GM12891 (cell line): ENCODE data around the gene MYO1D.

Experiments
- POLR2AphosphoS5 ChIP-seq: IDR thresholded peaks from 2 replicates; pipeline ENCODE4 v1.6.1; 2011; ENCODE audit warnings: low read depth, low read length, control low read depth
- POU2F2 ChIP-seq: IDR thresholded peaks from 2 replicates; pipeline ENCODE4 v1.6.1; 2011; ENCODE audit warnings: low read depth, mild to moderate bottlenecking, control low read depth, low read length, moderate library complexity

- no peak for TF ChIP-seq POLR2AphosphoS5
- TF ChIP-seq POU2F2: no peak
These were observed 334.7 kb downstream of the MYO1D start for GRCh38 chr17:32542186-32542585.
